ENCODE data around the gene MYO5B. TPM values are rescaled to one million over a fixed set of nuclear protein-coding genes. Genes with fewer than 3 reads are reported as not detected.
A peak's percentile ranks its signal among the peaks of the same experiment; 100 is the strongest.

Gene MYO5B
- total and polyA plus RNA-seq, 8 donors, result 6.2 to 25.3 (median 12.6) TPM

- no peaks in the 10 kb centered on the region for H3K36me3 ChIP-seq
- peak in 3 of 4 donors; percentile 74 to 81 (median 80) for ATAC-seq
- no peak for FAIRE-seq
- TF ChIP-seq, protein P1, sequence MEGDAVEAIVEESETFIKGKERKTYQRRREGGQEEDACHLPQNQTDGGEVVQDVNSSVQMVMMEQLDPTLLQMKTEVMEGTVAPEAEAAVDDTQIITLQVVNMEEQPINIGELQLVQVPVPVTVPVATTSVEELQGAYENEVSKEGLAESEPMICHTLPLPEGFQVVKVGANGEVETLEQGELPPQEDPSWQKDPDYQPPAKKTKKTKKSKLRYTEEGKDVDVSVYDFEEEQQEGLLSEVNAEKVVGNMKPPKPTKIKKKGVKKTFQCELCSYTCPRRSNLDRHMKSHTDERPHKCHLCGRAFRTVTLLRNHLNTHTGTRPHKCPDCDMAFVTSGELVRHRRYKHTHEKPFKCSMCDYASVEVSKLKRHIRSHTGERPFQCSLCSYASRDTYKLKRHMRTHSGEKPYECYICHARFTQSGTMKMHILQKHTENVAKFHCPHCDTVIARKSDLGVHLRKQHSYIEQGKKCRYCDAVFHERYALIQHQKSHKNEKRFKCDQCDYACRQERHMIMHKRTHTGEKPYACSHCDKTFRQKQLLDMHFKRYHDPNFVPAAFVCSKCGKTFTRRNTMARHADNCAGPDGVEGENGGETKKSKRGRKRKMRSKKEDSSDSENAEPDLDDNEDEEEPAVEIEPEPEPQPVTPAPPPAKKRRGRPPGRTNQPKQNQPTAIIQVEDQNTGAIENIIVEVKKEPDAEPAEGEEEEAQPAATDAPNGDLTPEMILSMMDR (IDR thresholded peaks at IDR 0.05), result no peak
- no peaks in the 10 kb centered on the region for H3K4me1 ChIP-seq
- H3K27me3 ChIP-seq, result no peaks in the 10 kb centered on the region
- intact Hi-C loops (cut with DNase I), result loop anchor here in 1 of 3 donors (10.0 kb wide), 2 partner anchors 285 to 335 kb away; partner anchors contain the start of gene LIPG
- H3K9me3 ChIP-seq, result no peaks in the 10 kb centered on the region
- H3K27ac ChIP-seq, result no peak overlapping the region
- 76% methylated on average over 14 of the region's 14 CpGs for whole genome bisulfite sequencing, 2 donors
- no peak overlapping the region for H3K4me3 ChIP-seq
- peak in 1 of 6 donors; percentile 34 for DNase-seq
These were observed 345.4 kb downstream of the MYO5B start for GRCh38 chr18:49849331-49850217.

DNA sequence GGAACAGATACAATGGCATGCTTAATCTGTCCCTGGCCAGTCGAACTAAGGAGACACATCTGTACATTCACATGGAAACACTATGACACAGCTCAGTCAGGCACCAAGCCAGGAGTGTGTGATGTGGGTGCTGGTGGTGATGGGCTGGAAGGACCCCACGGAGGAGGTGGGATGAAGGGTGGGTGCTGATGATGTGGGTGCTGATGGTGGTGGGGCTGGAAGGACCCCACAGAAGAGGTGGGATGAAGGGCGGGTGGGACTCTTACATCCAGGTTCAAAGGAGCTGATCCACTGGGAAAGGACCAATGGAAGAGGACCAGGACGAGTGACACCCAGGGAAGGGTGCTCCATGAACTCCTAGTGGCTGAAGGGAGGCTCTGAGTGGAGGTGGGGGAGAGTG lies 346.8 kb downstream of the MYO5B start:
- TF ChIP-seq, protein P1 (IDR thresholded peaks at IDR 0.05), result no peak
- FAIRE-seq, result no peak
- no peak for ATAC-seq
- Histone ChIP-seq H3K36me3 (no peaks in the 10 kb centered on the region), H3K9me3 (no peaks in the 10 kb centered on the region), H3K27me3 (no peaks in the 10 kb centered on the region), H3K27ac (no peak overlapping the region), H3K4me1 (no peaks in the 10 kb centered on the region), H3K4me3 (no peak overlapping the region)
- no peak for DNase-seq
- intact Hi-C loops (cut with DNase I), result no loop called here
- 71 to 80% methylated on average over 4 of the region's 4 CpGs for WGBS, 2 donors

GRCh38 chr18:49847524-49847923 lies 347.4 kb downstream of the MYO5B start:
- DNase-seq (no peak), FAIRE-seq (no peak), ATAC-seq (no peak)
- TF ChIP-seq, protein P1 (IDR thresholded peaks at IDR 0.05), result no peak
- intact Hi-C loops (cut with DNase I), result no loop called here
- Histone ChIP-seq H3K4me3 (no peak overlapping the region), H3K4me1 (no peaks in the 10 kb centered on the region), H3K27me3 (no peaks in the 10 kb centered on the region), H3K9me3 (no peaks in the 10 kb centered on the region), H3K36me3 (peaks cover 0 to 4% (median 0%) of the 10 kb centered on the region in 3 donors), H3K27ac (no peak overlapping the region)
- 87 to 90% methylated on average over 8 of the region's 8 CpGs for WGBS, 2 donors

- H3K4me1 ChIP-seq, result no peaks in the 10 kb centered on the region
- H3K36me3 ChIP-seq, result peaks cover 0 to 5% (median 0%) of the 10 kb centered on the region in 3 donors
- no peak for DNase-seq
- intact Hi-C loops (cut with DNase I), result no loop called here
- WGBS, 2 donors, result 71 to 82% methylated on average over 9 to 10 of the region's 10 CpGs
- FAIRE-seq, result no peak
- no peak for ATAC-seq
- H3K27ac ChIP-seq, result no peak overlapping the region
- TF ChIP-seq, protein P1 (IDR thresholded peaks at IDR 0.05), result no peak
- no peaks in the 10 kb centered on the region for H3K9me3 ChIP-seq
- no peak overlapping the region for H3K4me3 ChIP-seq
- no peaks in the 10 kb centered on the region for H3K27me3 ChIP-seq
These were observed 348.1 kb downstream of the MYO5B start for GRCh38 chr18:49846718-49847470.
